Breast epithelium (tissue), 3 donors: ENCODE data around the gene GPR176.
"Not testable (repeated sequence)": the region's sequence is repeated elsewhere in the genome, so short reads cannot be mapped to it uniquely, and the experiment has no call there.

Experiments used
- POLR2A ChIP-seq: fragments of 450-650 bp; IDR thresholded peaks from one replicate; pipeline ENCODE4 v1.6.1; 2016; ENCODE audit warnings: antibody characterized with exemption, mild to moderate bottlenecking, moderate library complexity
- POLR2AphosphoS5 ChIP-seq, 3 donors: sonication (generic); formaldehyde crosslinking; IDR thresholded peaks; one replicate each; pipeline ENCODE4 v1.6.1; 2017; ENCODE audit warnings: antibody characterized with exemption in 3 of 3
- TF ChIP-seq, protein P1 (sequence below), 3 donors: fragments of 450-650 bp; IDR thresholded peaks; one replicate each; pipeline ENCODE4 v1.5.1; 2016 to 2017; ENCODE audit warnings: antibody characterized with exemption in 3 of 3, mild to moderate bottlenecking in 3 of 3, moderate library complexity in 3 of 3

DNA sequence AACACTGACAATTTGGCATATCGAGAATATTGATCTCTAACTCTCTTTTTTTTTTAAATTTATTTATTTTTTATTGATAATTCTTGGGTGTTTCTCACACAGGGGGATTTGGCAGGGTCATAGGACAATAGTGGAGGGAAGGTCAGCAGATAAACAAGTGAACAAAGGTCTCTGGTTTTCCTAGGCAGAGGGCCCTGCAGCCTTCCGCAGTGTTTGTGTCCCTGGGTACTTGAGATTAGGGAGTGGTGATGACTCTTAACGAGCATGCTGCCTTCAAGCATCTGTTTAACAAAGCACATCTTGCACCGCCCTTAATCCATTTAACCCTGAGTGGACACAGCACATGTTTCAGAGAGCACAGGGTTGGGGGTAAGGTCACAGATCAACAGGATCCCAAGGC lies 27.0 kb downstream of the GPR176 start:
- TF ChIP-seq, protein P1, sequence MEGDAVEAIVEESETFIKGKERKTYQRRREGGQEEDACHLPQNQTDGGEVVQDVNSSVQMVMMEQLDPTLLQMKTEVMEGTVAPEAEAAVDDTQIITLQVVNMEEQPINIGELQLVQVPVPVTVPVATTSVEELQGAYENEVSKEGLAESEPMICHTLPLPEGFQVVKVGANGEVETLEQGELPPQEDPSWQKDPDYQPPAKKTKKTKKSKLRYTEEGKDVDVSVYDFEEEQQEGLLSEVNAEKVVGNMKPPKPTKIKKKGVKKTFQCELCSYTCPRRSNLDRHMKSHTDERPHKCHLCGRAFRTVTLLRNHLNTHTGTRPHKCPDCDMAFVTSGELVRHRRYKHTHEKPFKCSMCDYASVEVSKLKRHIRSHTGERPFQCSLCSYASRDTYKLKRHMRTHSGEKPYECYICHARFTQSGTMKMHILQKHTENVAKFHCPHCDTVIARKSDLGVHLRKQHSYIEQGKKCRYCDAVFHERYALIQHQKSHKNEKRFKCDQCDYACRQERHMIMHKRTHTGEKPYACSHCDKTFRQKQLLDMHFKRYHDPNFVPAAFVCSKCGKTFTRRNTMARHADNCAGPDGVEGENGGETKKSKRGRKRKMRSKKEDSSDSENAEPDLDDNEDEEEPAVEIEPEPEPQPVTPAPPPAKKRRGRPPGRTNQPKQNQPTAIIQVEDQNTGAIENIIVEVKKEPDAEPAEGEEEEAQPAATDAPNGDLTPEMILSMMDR (IDR thresholded peaks at IDR 0.05) = not testable (repeated sequence)
- not testable (repeated sequence) for TF ChIP-seq POLR2A; POLR2AphosphoS5 (IDR thresholded peaks at IDR 0.05)
